B cell (primary cell): Measurements from ENCODE around the gene MDH2. TPM values are rescaled to one million over a fixed set of nuclear protein-coding genes. Genes with fewer than 3 reads are reported as not detected.

Source experiments
- ATAC-seq: fragments of 200-7000 bp; cut with Tn5 transposase; one replicate; pipeline ENCODE4 v1.10.0; 2021; ENCODE audit warnings: low read depth, mild to moderate bottlenecking, moderate number of reproducible peaks, moderate library complexity
- CTCF ChIA-PET: fragments of 350-600 bp; sonication (Branson Sonifier 250); formaldehyde crosslinking; loops from one replicate; lab custom pipeline; 2021; ENCODE audit warnings: antibody characterized with exemption, inconsistent platforms; lab: Charles Lee
- POLR2A ChIA-PET: fragments of 350-600 bp; sonication (Branson Sonifier 250); formaldehyde crosslinking; loops from one replicate; lab custom pipeline; 2021; ENCODE audit warnings: antibody characterized with exemption; lab: Charles Lee
- DNase-seq: peaks from one replicate; pipeline ENCODE4 v3.0.0; 2013
- H2AFZ ChIP-seq: 2 replicates; pipeline ENCODE4 v1.6.1; 2012; ENCODE audit warnings: mild to moderate bottlenecking, low read depth, low read length; ENCODE audit not compliant: insufficient read depth, poor library complexity, severe bottlenecking
- H3K27ac ChIP-seq, 2 donors: 1 replicate in 1 of 2; 2 replicates in 1 of 2; pipeline ENCODE4 v1.5.1; 2012 to 2013; ENCODE audit warnings: low read length in 2 of 2, mild to moderate bottlenecking in 2 of 2, moderate library complexity in 1 of 2
- H3K27me3 ChIP-seq, 4 experiments: fragments of 200-600 bp in 1 of 4; sonication (generic) in 1 of 4; replicated peaks in 1 of 4; 1 replicate in 2 of 4; 2 replicates in 2 of 4; pipeline versions ENCODE4 v1.6.1 to v1.7.0; 2013 to 2016; ENCODE audit warnings: low read length in 3 of 4, mild to moderate bottlenecking in 2 of 4, mixed read lengths in 1 of 4, moderate library complexity in 1 of 4; ENCODE audit not compliant: insufficient read depth in 4 of 4, control insufficient read depth in 3 of 4; ENCODE audit errors: control extremely low read depth in 1 of 4
- H3K36me3 ChIP-seq, 2 experiments: replicated peaks in 1 of 2; 1 replicate in 1 of 2; 2 replicates in 1 of 2; pipeline versions ENCODE4 v1.6.1 to v1.7.1; 2013; ENCODE audit warnings: low read length in 1 of 2; ENCODE audit not compliant: insufficient read depth in 2 of 2, control insufficient read depth in 1 of 2; ENCODE audit errors: control extremely low read depth in 1 of 2, extremely low read depth in 1 of 2
- H3K4me1 ChIP-seq, 2 donors: fragments of 200-600 bp in 1 of 2; sonication (generic) in 1 of 2; 1 replicate in 1 of 2; 2 replicates in 1 of 2; pipeline versions ENCODE4 v1.5.1 to v1.6.1; 2013 to 2017; ENCODE audit warnings: low read length in 2 of 2; ENCODE audit not compliant: control insufficient read depth in 2 of 2, insufficient read depth in 2 of 2
- H3K4me2 ChIP-seq: replicated peaks from 2 replicates; pipeline ENCODE3; 2012; ENCODE audit warnings: mild to moderate bottlenecking, low read depth, low read length; ENCODE audit not compliant: poor library complexity, severe bottlenecking
- H3K4me3 ChIP-seq, 5 experiments: fragments of 200-600 bp in 1 of 5; sonication (generic) in 1 of 5; 1 replicate in 3 of 5; 2 replicates in 2 of 5; pipeline versions ENCODE4 v1.5.1 to v1.7.0; 2011 to 2016; ENCODE audit warnings: low read length in 4 of 5, mild to moderate bottlenecking in 4 of 5, low read depth in 2 of 5, control low read depth in 1 of 5, moderate library complexity in 1 of 5; ENCODE audit not compliant: insufficient read depth in 1 of 5; ENCODE audit errors: control extremely low read depth in 1 of 5, extremely low read depth in 1 of 5
- H3K79me2 ChIP-seq: fragments of 200-600 bp; sonication (generic); one replicate; pipeline ENCODE4 v1.6.0; 2016; ENCODE audit warnings: low read length; ENCODE audit not compliant: control insufficient read depth, insufficient read depth
- H3K9ac ChIP-seq: fragments of 200-600 bp; sonication (generic); 2 replicates; pipeline ENCODE4 v1.6.1; 2017; ENCODE audit warnings: mild to moderate bottlenecking, low read length, moderate library complexity
- H3K9me3 ChIP-seq, 3 donors: one replicate each; pipeline versions ENCODE4 v1.6.1 to v1.7.1; 2013; ENCODE audit warnings: low read length in 2 of 3; ENCODE audit not compliant: control insufficient read depth in 2 of 3, insufficient read depth in 1 of 3; ENCODE audit errors: control extremely low read depth in 1 of 3
- H4K20me1 ChIP-seq: 2 replicates; pipeline ENCODE4 v1.6.0; 2012; ENCODE audit warnings: mild to moderate bottlenecking, low read length; ENCODE audit not compliant: insufficient read depth, control insufficient read depth, poor library complexity, severe bottlenecking
- H3K27ac Mint-ChIP-seq: one replicate; pipeline ENCODE4 v1.8.0; 2021; ENCODE audit warnings: mixed read lengths
- H3K27me3 Mint-ChIP-seq: one replicate; pipeline ENCODE4 v1.8.0; 2021; ENCODE audit warnings: mixed read lengths
- H3K4me1 Mint-ChIP-seq: one replicate; pipeline ENCODE4 v1.8.0; 2021; ENCODE audit warnings: mixed read lengths
- H3K4me3 Mint-ChIP-seq: one replicate; pipeline ENCODE4 v1.8.0; 2021; ENCODE audit warnings: mixed read lengths
- H3K9me3 Mint-ChIP-seq: one replicate; pipeline ENCODE4 v1.8.0; 2022; ENCODE audit warnings: mixed read lengths; ENCODE audit not compliant: insufficient read depth
- EZH2 ChIP-seq: IDR thresholded peaks from 2 replicates; pipeline ENCODE4 v1.6.1; 2012; ENCODE audit warnings: borderline replicate concordance, low read depth, mild to moderate bottlenecking, moderate library complexity, low read length; ENCODE audit not compliant: insufficient read depth, poor library complexity, severe bottlenecking
- WGBS: methylation state at CpG from one replicate; pipeline ENCODE4 v1.1.5; 2013; ENCODE audit warnings: missing lambda C conversion rate; ENCODE audit not compliant: insufficient coverage; 5-methylcytosine and 5-hydroxymethylcytosine counted together
- intact Hi-C: fragments of 100-400 bp; cut with micrococcal nuclease; formaldehyde crosslinking; loops from one replicate; pipeline ENCODE4 v1.10.0; 2022
- polyA plus RNA-seq: library from polyadenylated mRNA; depleted of rRNA; stranded (reverse); fragments of >200 nt; gene quantifications from 2 replicates; pipeline ENCODE4 v1.2.3, GENCODE V29; 2012
- total RNA-seq, 2 donors: library from RNA; stranded (reverse); fragments of 120-200 nt in 1 of 2; gene quantifications; 1 replicate in 1 of 2; 2 replicates in 1 of 2; pipeline versions ENCODE4 v1.2.3 to v1.2.4, GENCODE V29; 2013 to 2022
- TF ChIP-seq, protein P1 (sequence below): fragments of 200-600 bp; IDR thresholded peaks from one replicate; pipeline ENCODE4 v1.8.0; 2022; ENCODE audit warnings: antibody characterized with exemption, mild to moderate bottlenecking

The MDH2 gene
- total and polyA plus RNA-seq, 2 donors (not counting 1 experiment from before 2014, with no cell fraction given) = 76.9 to 77.2 TPM

DNA sequence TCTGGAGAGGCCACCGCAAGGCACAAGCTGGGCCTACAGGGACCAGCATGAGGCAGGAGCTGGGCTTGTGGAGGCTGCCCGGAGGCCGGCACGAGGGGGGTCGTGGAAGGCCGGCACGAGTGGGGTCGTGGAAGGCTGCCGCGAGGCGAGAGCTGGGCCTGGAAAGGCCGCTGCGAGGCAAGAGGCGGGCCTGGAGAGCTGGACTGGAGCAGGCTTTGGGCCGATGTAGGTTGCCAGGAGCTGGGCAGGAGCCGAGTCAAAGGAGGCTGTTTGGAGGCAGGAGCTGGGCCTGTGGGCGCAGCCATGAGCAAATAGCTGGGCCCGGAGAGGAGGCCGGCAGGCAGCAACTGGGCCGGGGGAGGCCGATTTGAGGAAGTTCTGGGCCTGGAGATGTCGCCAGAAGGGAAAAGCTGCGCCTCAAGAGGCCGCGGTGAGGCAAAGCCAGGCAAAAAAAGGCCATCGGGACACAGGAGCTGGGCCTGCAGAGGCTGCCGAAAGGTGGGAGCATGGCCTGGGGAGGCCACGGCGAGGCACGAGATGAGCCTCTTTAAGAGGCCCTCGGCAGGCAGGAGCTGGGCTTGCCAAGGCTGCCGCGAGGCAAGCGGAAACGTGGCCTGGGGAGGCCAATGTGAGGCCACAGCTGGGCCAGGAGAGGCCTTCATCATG, 26.5 kb downstream of the MDH2 start:
- no peaks in the 10 kb centered on the region for H3K27me3 Mint-ChIP-seq
- H3K4me1 Mint-ChIP-seq = no peaks in the 10 kb centered on the region

DNA sequence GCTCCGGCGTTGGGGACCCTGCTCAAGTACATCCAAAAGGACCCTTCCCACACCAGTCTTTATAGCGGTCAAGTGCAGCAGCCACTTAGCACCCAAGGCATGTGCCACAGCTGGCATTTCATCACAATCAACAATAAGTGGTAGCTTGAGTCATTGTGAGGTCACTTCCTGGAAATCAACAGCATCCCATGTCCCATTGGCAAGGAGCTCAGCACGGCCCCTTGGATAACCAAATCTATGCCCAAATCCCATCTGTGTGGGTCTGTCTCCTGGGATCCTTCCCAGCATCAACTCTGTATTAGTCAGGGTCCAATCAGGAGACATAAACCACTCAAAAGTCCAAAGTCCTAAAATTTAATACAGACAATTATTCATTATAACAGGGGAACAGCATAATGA, 27.1 kb downstream of the MDH2 start:
- 97% methylated on average over 3 of the region's 4 CpGs for WGBS
- POLR2A ChIA-PET = no interaction called here
- intact Hi-C loops = no loop called here

More for the DNA sequence above, 26.5 kb downstream of the MDH2 start:
- no peak overlapping the region for H3K4me2 ChIP-seq
- TF ChIP-seq EZH2 = no peak
- TF ChIP-seq, protein P1, sequence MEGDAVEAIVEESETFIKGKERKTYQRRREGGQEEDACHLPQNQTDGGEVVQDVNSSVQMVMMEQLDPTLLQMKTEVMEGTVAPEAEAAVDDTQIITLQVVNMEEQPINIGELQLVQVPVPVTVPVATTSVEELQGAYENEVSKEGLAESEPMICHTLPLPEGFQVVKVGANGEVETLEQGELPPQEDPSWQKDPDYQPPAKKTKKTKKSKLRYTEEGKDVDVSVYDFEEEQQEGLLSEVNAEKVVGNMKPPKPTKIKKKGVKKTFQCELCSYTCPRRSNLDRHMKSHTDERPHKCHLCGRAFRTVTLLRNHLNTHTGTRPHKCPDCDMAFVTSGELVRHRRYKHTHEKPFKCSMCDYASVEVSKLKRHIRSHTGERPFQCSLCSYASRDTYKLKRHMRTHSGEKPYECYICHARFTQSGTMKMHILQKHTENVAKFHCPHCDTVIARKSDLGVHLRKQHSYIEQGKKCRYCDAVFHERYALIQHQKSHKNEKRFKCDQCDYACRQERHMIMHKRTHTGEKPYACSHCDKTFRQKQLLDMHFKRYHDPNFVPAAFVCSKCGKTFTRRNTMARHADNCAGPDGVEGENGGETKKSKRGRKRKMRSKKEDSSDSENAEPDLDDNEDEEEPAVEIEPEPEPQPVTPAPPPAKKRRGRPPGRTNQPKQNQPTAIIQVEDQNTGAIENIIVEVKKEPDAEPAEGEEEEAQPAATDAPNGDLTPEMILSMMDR = no peak
- H4K20me1 ChIP-seq = no peaks in the 10 kb centered on the region
- H3K4me1 ChIP-seq = no peaks in the 10 kb centered on the region
- ChIA-PET POLR2A (no interaction called here), CTCF (no interaction called here)
- Mint-ChIP-seq H3K27ac (no peak overlapping the region), H3K9me3 (no peaks in the 10 kb centered on the region), H3K4me3 (no peak overlapping the region)
- H3K4me3 ChIP-seq = no peak overlapping the region
- no peak overlapping the region for H2AFZ ChIP-seq
- H3K27ac ChIP-seq = no peak overlapping the region
- no peaks in the 10 kb centered on the region for H3K27me3 ChIP-seq
- WGBS = 98% methylated on average over 35 of the region's 35 CpGs
- no peaks in the 10 kb centered on the region for H3K36me3 ChIP-seq
- intact Hi-C loops = no loop called here
- H3K9me3 ChIP-seq = peaks cover 0 to 27% (median 5%) of the 10 kb centered on the region in 3 donors
- DNase-seq (no peak), ATAC-seq (no peak)
- H3K79me2 ChIP-seq = no peaks in the 10 kb centered on the region
- no peak overlapping the region for H3K9ac ChIP-seq

More for the DNA sequence above, 27.1 kb downstream of the MDH2 start:
- ATAC-seq = no peak
- Histone ChIP-seq H3K4me3 (no peak overlapping the region), H3K4me1 (no peaks in the 10 kb centered on the region), H4K20me1 (no peaks in the 10 kb centered on the region), H2AFZ (no peak overlapping the region), H3K9ac (no peak overlapping the region), H3K36me3 (no peaks in the 10 kb centered on the region), H3K27ac (no peak overlapping the region), H3K9me3 (peaks cover 0 to 27% (median 5%) of the 10 kb centered on the region in 3 donors), H3K79me2 (no peaks in the 10 kb centered on the region), H3K27me3 (no peaks in the 10 kb centered on the region), H3K4me2 (no peak overlapping the region)
- Mint-ChIP-seq H3K4me3 (no peak overlapping the region), H3K27ac (no peak overlapping the region), H3K4me1 (no peaks in the 10 kb centered on the region), H3K9me3 (no peaks in the 10 kb centered on the region), H3K27me3 (peaks cover 3% of the 10 kb centered on the region)
- CTCF ChIA-PET = no interaction called here
- TF ChIP-seq, protein P1 = no peak
- TF ChIP-seq EZH2 = no peak
- no peak for DNase-seq
